Measurements from ENCODE around the gene OR10H4. TPM values are rescaled to one million over a fixed set of nuclear protein-coding genes. Genes with fewer than 3 reads are reported as not detected.
"Not testable (repeated sequence)": the region's sequence is repeated elsewhere in the genome, so short reads cannot be mapped to it uniquely, and the experiment has no call there.

The OR10H4 gene
- total RNA-seq, 2 experiments from 2014 or later = not detected

- intact Hi-C loops (cut with micrococcal nuclease) = no loop called here
- no peaks in the 10 kb centered on the region for H3K36me3 Mint-ChIP-seq (ENCODE audit: low read depth)
- no peak overlapping the region for H3K4me3 Mint-ChIP-seq
- H3K27ac Mint-ChIP-seq = no peak overlapping the region
- H3K4me1 Mint-ChIP-seq (ENCODE audit: low read depth) = no peaks in the 10 kb centered on the region
- CTCF ChIA-PET = interaction anchor here (0.6 kb wide), 1 partner anchor 48 kb away, joined by 3 read pairs; no protein-coding TSS in a partner anchor
- no peaks in the 10 kb centered on the region for H3K9me3 Mint-ChIP-seq
- H3K27me3 Mint-ChIP-seq (ENCODE audit: low read depth) = peaks cover 16% of the 10 kb centered on the region
- peak; percentile 12 for DNase-seq
Measured at GRCh38 chr19:15962319-15962718, 13.5 kb downstream of the OR10H4 start.

GRCh38 chr19:15964231-15964630 lies 15.4 kb downstream of the OR10H4 start:
- intact Hi-C loops (cut with micrococcal nuclease) = no loop called here
- H3K36me3 Mint-ChIP-seq (ENCODE audit: low read depth) = no peaks in the 10 kb centered on the region
- no peak overlapping the region for H3K27ac Mint-ChIP-seq
- H3K4me3 Mint-ChIP-seq = no peak overlapping the region
- H3K27me3 Mint-ChIP-seq (ENCODE audit: low read depth) = peaks cover 16% of the 10 kb centered on the region
- no peaks in the 10 kb centered on the region for H3K4me1 Mint-ChIP-seq (ENCODE audit: low read depth)
- no peak for DNase-seq
- no peaks in the 10 kb centered on the region for H3K9me3 Mint-ChIP-seq
- CTCF ChIA-PET = no interaction called here

- no peak for DNase-seq
- Mint-ChIP-seq H3K27me3 (ENCODE audit: low read depth) (peaks cover 17% of the 10 kb centered on the region), H3K9me3 (peaks cover 5% of the 10 kb centered on the region), H3K4me1 (ENCODE audit: low read depth) (no peaks in the 10 kb centered on the region), H3K36me3 (ENCODE audit: low read depth) (no peaks in the 10 kb centered on the region), H3K27ac (no peak overlapping the region), H3K4me3 (no peak overlapping the region)
- intact Hi-C loops (cut with micrococcal nuclease) = no loop called here
- CTCF ChIA-PET = interaction anchor here (1.1 kb wide), 1 partner anchor 203 kb away, joined by 3 read pairs; no protein-coding TSS in a partner anchor
Measured at GRCh38 chr19:15971224-15971780, 22.5 kb downstream of the OR10H4 start.

GRCh38 chr19:15972043-15972442 lies 23.2 kb downstream of the OR10H4 start:
- intact Hi-C loops (cut with micrococcal nuclease); DNase-seq; H3K4me1 Mint-ChIP-seq (ENCODE audit: low read depth); H3K36me3 Mint-ChIP-seq (ENCODE audit: low read depth); H3K9me3 Mint-ChIP-seq; H3K27ac Mint-ChIP-seq; H3K4me3 Mint-ChIP-seq: not testable (repeated sequence)
- CTCF ChIA-PET = interaction anchor here (1.1 kb wide), 1 partner anchor 203 kb away, joined by 3 read pairs; no protein-coding TSS in a partner anchor
- H3K27me3 Mint-ChIP-seq (ENCODE audit: low read depth) = peaks cover 16% of the 10 kb centered on the region

- H3K4me1 Mint-ChIP-seq (ENCODE audit: low read depth) = no peaks in the 10 kb centered on the region
- H3K27ac Mint-ChIP-seq = no peak overlapping the region
- H3K36me3 Mint-ChIP-seq (ENCODE audit: low read depth) = no peaks in the 10 kb centered on the region
- H3K27me3 Mint-ChIP-seq (ENCODE audit: low read depth) = peaks cover 23% of the 10 kb centered on the region
- CTCF ChIA-PET = no interaction called here
- intact Hi-C loops (cut with micrococcal nuclease) = no loop called here
- H3K9me3 Mint-ChIP-seq = peaks cover 5% of the 10 kb centered on the region
- H3K4me3 Mint-ChIP-seq = no peak overlapping the region
- DNase-seq = no peak
Measured at GRCh38 chr19:15974856-15975255, 26.0 kb downstream of the OR10H4 start.

- Mint-ChIP-seq H3K9me3 (peaks cover 5% of the 10 kb centered on the region), H3K4me3 (no peak overlapping the region), H3K36me3 (ENCODE audit: low read depth) (no peaks in the 10 kb centered on the region), H3K27ac (no peak overlapping the region), H3K27me3 (ENCODE audit: low read depth) (peaks cover 18% of the 10 kb centered on the region), H3K4me1 (ENCODE audit: low read depth) (no peaks in the 10 kb centered on the region)
- DNase-seq = no peak
- intact Hi-C loops (cut with micrococcal nuclease) = no loop called here
- CTCF ChIA-PET = no interaction called here
Measured at GRCh38 chr19:15976836-15977689, 28.3 kb downstream of the OR10H4 start.

GRCh38 chr19:15977690-15978089 lies 28.9 kb downstream of the OR10H4 start:
- Mint-ChIP-seq H3K27me3 (ENCODE audit: low read depth) (peaks cover 18% of the 10 kb centered on the region), H3K4me1 (ENCODE audit: low read depth) (no peaks in the 10 kb centered on the region), H3K27ac (no peak overlapping the region), H3K4me3 (no peak overlapping the region), H3K36me3 (ENCODE audit: low read depth) (no peaks in the 10 kb centered on the region), H3K9me3 (peaks cover 5% of the 10 kb centered on the region)
- CTCF ChIA-PET = no interaction called here
- intact Hi-C loops (cut with micrococcal nuclease) = no loop called here
- no peak for DNase-seq

- no peak overlapping the region for H3K4me3 Mint-ChIP-seq
- peaks cover 10% of the 10 kb centered on the region for H3K9me3 Mint-ChIP-seq
- no peaks in the 10 kb centered on the region for H3K4me1 Mint-ChIP-seq (ENCODE audit: low read depth)
- DNase-seq = no peak
- intact Hi-C loops (cut with micrococcal nuclease) = no loop called here
- CTCF ChIA-PET = no interaction called here
- no peak overlapping the region for H3K27ac Mint-ChIP-seq
- H3K36me3 Mint-ChIP-seq (ENCODE audit: low read depth) = no peaks in the 10 kb centered on the region
- H3K27me3 Mint-ChIP-seq (ENCODE audit: low read depth) = peaks cover 14% of the 10 kb centered on the region
Measured at GRCh38 chr19:15979293-15979692, 30.5 kb downstream of the OR10H4 start.

- H3K36me3 Mint-ChIP-seq (ENCODE audit: low read depth); CTCF ChIA-PET; H3K4me3 Mint-ChIP-seq; H3K27ac Mint-ChIP-seq; H3K4me1 Mint-ChIP-seq (ENCODE audit: low read depth); H3K9me3 Mint-ChIP-seq; DNase-seq; intact Hi-C loops (cut with micrococcal nuclease): not testable (repeated sequence)
- peaks cover 13% of the 10 kb centered on the region for H3K27me3 Mint-ChIP-seq (ENCODE audit: low read depth)
Measured at GRCh38 chr19:15985831-15986230, 37.0 kb downstream of the OR10H4 start.

- Mint-ChIP-seq H3K27me3 (ENCODE audit: low read depth) (peaks cover 13% of the 10 kb centered on the region), H3K4me3 (no peak overlapping the region), H3K36me3 (ENCODE audit: low read depth) (no peaks in the 10 kb centered on the region), H3K27ac (no peak overlapping the region), H3K9me3 (peaks cover 5% of the 10 kb centered on the region), H3K4me1 (ENCODE audit: low read depth) (no peaks in the 10 kb centered on the region)
- intact Hi-C loops (cut with micrococcal nuclease) = no loop called here
- no peak for DNase-seq
- CTCF ChIA-PET = interaction anchor here (0.6 kb wide), 1 partner anchor 408 kb away, joined by 3 read pairs; no protein-coding TSS in a partner anchor
Measured at GRCh38 chr19:15986701-15987100, 37.9 kb downstream of the OR10H4 start.

GRCh38 chr19:15989889-15990288 lies 41.1 kb downstream of the OR10H4 start:
- H3K4me1 Mint-ChIP-seq (ENCODE audit: low read depth) = no peaks in the 10 kb centered on the region
- no peak for DNase-seq
- peaks cover 11% of the 10 kb centered on the region for H3K27me3 Mint-ChIP-seq (ENCODE audit: low read depth)
- intact Hi-C loops (cut with micrococcal nuclease) = no loop called here
- H3K9me3 Mint-ChIP-seq = peaks cover under 1% of the 10 kb centered on the region
- CTCF ChIA-PET = no interaction called here
- H3K36me3 Mint-ChIP-seq (ENCODE audit: low read depth) = no peaks in the 10 kb centered on the region
- H3K4me3 Mint-ChIP-seq = no peak overlapping the region
- no peak overlapping the region for H3K27ac Mint-ChIP-seq

GRCh38 chr19:15991602-15992001 lies 42.8 kb downstream of the OR10H4 start:
- Mint-ChIP-seq H3K4me1 (ENCODE audit: low read depth) (no peaks in the 10 kb centered on the region), H3K36me3 (ENCODE audit: low read depth) (no peaks in the 10 kb centered on the region), H3K4me3 (no peak overlapping the region), H3K27me3 (ENCODE audit: low read depth) (peaks cover 11% of the 10 kb centered on the region), H3K27ac (no peak overlapping the region), H3K9me3 (peaks cover 9% of the 10 kb centered on the region)
- DNase-seq = no peak
- intact Hi-C loops (cut with micrococcal nuclease) = no loop called here
- CTCF ChIA-PET = no interaction called here

- CTCF ChIA-PET = no interaction called here
Measured at GRCh38 chr19:15992014-15992413, 43.2 kb downstream of the OR10H4 start.

More at GRCh38 chr19:15992014-15992413, 43.2 kb downstream of the OR10H4 start:
- Mint-ChIP-seq H3K4me1 (ENCODE audit: low read depth) (no peaks in the 10 kb centered on the region), H3K27me3 (ENCODE audit: low read depth) (peaks cover 11% of the 10 kb centered on the region), H3K36me3 (ENCODE audit: low read depth) (no peaks in the 10 kb centered on the region), H3K4me3 (no peak overlapping the region), H3K27ac (no peak overlapping the region), H3K9me3 (peaks cover 12% of the 10 kb centered on the region)
- no peak for DNase-seq
- intact Hi-C loops (cut with micrococcal nuclease) = no loop called here
